OCI-LY7 (cell line): ENCODE results near the gene IFFO2.

Experiments used
- CTCF ChIP-seq: fragments of 200-600 bp; sonication (generic); conservative IDR thresholded peaks from 2 replicates; pipeline ENCODE4 v1.5.1; 2014; ENCODE audit warnings: mild to moderate bottlenecking, antibody characterized with exemption, low read length, moderate library complexity, mixed read lengths
- EZH2phosphoT487 ChIP-seq: fragments of 200-600 bp; sonication (generic); IDR thresholded peaks from 2 replicates; pipeline ENCODE4 v1.6.1; 2018; ENCODE audit warnings: low read depth, borderline replicate concordance, mild to moderate bottlenecking, mixed run types, antibody characterized with exemption, low read length, moderate library complexity, mixed read lengths

DNA sequence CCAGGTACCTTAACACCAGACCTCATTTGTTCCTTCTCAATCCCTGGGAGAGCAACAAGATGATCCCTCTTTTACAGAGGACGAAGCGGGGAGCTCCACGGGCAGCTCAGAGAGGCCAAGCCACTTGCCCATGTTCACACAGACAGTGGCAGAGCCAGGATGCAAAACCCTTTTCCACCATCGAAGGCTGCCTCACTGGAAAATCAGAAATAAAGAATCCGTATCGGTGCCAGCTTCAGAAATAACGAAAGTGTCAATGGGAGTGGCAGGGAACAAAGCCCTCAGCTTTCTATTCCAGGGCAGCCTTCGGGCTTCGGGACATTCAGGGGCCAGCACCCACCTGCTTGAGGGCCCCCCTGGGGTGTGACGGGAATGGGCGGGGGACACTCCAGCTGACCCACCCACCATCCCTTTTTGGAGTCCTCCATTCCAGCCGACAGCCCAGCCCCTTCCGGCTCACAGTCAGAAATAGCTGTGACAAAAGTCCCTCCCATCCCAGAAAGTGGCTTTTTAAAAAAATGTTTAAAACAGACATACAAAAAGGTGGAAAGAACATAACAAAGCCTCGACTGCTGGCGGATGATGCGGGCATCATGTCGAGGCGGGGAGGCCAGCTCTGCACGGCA is 6.0 kb downstream of the IFFO2 start:
- TF ChIP-seq CTCF (no peak), EZH2phosphoT487 (no peak)
